WTC11 (cell line): ENCODE results near the gene YBX3.

ENCODE experiments used
- ELF4 ChIP-seq: sonication (generic); formaldehyde crosslinking; IDR thresholded peaks from 2 replicates; pipeline ENCODE4 v1.8.1; 2022; ENCODE audit warnings: low read depth, mild to moderate bottlenecking, moderate library complexity, missing genetic modification reagents
- OVOL2 ChIP-seq: fragments of 250-450 bp; sonication (Bioruptor Pico); IDR thresholded peaks from 2 replicates; pipeline ENCODE4 v1.9.0; 2021; ENCODE audit warnings: mild to moderate bottlenecking, borderline replicate concordance
- ZBTB21 ChIP-seq: sonication (generic); formaldehyde crosslinking; IDR thresholded peaks from 2 replicates; pipeline ENCODE4 v1.8.1; 2023; ENCODE audit warnings: mild to moderate bottlenecking, missing genetic modification reagents, borderline replicate concordance
- ZNF263 ChIP-seq: sonication (generic); formaldehyde crosslinking; IDR thresholded peaks from 2 replicates; pipeline ENCODE4 v1.8.1; 2022; ENCODE audit warnings: low read depth, mild to moderate bottlenecking, moderate library complexity, missing genetic modification reagents
- TF ChIP-seq, protein P1 (sequence below): fragments of 200-600 bp; IDR thresholded peaks from 2 replicates; pipeline ENCODE4 v1.8.0; 2022; ENCODE audit warnings: antibody characterized with exemption
- TF ChIP-seq, protein P2 (sequence below): sonication (generic); formaldehyde crosslinking; IDR thresholded peaks from 2 replicates; pipeline ENCODE4 v1.8.0; 2022; ENCODE audit warnings: mild to moderate bottlenecking, missing genetic modification reagents
- TF ChIP-seq, protein P3 (sequence below): sonication (generic); formaldehyde crosslinking; IDR thresholded peaks from 2 replicates; pipeline ENCODE4 v1.8.1; 2023; ENCODE audit warnings: mild to moderate bottlenecking, missing genetic modification reagents
- TF ChIP-seq, protein P4 (sequence below): fragments of 250-450 bp; sonication (Bioruptor Pico); IDR thresholded peaks from 2 replicates; pipeline ENCODE4 v1.8.0; 2021; ENCODE audit warnings: mild to moderate bottlenecking
- TF ChIP-seq, protein P5 (sequence below): sonication (generic); formaldehyde crosslinking; conservative IDR thresholded peaks from 2 replicates; pipeline ENCODE4 v1.8.1; 2023; ENCODE audit warnings: mild to moderate bottlenecking, low read depth, missing genetic modification reagents, moderate library complexity

DNA sequence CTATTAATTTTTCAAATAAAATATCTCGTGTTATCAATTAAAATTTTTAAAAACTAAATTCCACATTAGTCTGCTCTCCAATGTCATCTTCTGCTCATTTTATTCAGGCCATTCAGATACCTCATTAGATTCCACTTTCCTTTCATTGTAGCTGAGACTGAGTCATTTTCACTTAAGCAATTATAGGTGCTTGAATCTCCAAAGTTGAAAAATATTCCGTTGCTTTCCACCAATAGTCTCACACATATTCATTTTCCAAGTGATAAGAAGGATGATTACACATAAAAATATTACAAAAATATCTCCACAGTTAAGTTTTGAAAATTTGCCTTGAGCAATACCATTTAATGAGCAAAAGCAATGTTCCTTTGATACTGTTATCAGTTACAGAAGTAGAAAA, 36.5 kb upstream of the YBX3 start:
- TF ChIP-seq, protein P1, sequence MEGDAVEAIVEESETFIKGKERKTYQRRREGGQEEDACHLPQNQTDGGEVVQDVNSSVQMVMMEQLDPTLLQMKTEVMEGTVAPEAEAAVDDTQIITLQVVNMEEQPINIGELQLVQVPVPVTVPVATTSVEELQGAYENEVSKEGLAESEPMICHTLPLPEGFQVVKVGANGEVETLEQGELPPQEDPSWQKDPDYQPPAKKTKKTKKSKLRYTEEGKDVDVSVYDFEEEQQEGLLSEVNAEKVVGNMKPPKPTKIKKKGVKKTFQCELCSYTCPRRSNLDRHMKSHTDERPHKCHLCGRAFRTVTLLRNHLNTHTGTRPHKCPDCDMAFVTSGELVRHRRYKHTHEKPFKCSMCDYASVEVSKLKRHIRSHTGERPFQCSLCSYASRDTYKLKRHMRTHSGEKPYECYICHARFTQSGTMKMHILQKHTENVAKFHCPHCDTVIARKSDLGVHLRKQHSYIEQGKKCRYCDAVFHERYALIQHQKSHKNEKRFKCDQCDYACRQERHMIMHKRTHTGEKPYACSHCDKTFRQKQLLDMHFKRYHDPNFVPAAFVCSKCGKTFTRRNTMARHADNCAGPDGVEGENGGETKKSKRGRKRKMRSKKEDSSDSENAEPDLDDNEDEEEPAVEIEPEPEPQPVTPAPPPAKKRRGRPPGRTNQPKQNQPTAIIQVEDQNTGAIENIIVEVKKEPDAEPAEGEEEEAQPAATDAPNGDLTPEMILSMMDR, result no peak
- TF ChIP-seq ELF4 (CRISPR knock-in tag), result no peak
- TF ChIP-seq, protein P2, sequence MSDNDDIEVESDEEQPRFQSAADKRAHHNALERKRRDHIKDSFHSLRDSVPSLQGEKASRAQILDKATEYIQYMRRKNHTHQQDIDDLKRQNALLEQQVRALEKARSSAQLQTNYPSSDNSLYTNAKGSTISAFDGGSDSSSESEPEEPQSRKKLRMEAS (CRISPR knock-in tag), result no peak
- TF ChIP-seq, protein P3, sequence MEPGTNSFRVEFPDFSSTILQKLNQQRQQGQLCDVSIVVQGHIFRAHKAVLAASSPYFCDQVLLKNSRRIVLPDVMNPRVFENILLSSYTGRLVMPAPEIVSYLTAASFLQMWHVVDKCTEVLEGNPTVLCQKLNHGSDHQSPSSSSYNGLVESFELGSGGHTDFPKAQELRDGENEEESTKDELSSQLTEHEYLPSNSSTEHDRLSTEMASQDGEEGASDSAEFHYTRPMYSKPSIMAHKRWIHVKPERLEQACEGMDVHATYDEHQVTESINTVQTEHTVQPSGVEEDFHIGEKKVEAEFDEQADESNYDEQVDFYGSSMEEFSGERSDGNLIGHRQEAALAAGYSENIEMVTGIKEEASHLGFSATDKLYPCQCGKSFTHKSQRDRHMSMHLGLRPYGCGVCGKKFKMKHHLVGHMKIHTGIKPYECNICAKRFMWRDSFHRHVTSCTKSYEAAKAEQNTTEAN (CRISPR knock-in tag), result no peak
- TF ChIP-seq ZBTB21 (CRISPR knock-in tag), result no peak
- TF ChIP-seq ZNF263, result no peak
- TF ChIP-seq, protein P4, sequence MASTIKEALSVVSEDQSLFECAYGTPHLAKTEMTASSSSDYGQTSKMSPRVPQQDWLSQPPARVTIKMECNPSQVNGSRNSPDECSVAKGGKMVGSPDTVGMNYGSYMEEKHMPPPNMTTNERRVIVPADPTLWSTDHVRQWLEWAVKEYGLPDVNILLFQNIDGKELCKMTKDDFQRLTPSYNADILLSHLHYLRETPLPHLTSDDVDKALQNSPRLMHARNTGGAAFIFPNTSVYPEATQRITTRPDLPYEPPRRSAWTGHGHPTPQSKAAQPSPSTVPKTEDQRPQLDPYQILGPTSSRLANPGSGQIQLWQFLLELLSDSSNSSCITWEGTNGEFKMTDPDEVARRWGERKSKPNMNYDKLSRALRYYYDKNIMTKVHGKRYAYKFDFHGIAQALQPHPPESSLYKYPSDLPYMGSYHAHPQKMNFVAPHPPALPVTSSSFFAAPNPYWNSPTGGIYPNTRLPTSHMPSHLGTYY (CRISPR knock-in tag), result no peak
- no peak for TF ChIP-seq OVOL2 (CRISPR knock-in tag)
- TF ChIP-seq, protein P5, sequence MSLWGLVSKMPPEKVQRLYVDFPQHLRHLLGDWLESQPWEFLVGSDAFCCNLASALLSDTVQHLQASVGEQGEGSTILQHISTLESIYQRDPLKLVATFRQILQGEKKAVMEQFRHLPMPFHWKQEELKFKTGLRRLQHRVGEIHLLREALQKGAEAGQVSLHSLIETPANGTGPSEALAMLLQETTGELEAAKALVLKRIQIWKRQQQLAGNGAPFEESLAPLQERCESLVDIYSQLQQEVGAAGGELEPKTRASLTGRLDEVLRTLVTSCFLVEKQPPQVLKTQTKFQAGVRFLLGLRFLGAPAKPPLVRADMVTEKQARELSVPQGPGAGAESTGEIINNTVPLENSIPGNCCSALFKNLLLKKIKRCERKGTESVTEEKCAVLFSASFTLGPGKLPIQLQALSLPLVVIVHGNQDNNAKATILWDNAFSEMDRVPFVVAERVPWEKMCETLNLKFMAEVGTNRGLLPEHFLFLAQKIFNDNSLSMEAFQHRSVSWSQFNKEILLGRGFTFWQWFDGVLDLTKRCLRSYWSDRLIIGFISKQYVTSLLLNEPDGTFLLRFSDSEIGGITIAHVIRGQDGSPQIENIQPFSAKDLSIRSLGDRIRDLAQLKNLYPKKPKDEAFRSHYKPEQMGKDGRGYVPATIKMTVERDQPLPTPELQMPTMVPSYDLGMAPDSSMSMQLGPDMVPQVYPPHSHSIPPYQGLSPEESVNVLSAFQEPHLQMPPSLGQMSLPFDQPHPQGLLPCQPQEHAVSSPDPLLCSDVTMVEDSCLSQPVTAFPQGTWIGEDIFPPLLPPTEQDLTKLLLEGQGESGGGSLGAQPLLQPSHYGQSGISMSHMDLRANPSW, result no peak
